ENCODE results near the gene METRNL.

DNA sequence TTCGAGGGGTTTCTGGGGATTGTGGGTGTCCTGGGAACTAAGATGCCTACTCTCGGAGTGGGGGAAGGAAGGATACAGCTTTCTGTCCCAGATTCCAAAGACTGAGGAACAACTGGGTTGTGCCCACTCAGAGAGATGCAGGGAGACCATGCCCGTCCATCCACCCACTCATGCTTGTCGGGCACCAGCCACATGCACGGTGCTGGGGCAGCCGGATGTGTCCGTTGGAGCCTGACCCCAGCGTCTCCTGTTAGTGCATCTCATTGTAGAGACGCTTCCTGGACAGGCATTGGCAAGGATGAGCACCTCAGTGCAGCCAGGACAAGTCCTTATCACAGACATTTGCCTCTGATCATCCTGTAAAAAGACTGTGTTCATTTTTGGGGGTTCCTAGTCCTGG, 58.1 kb downstream of the METRNL start:
- no peak for TF ChIP-seq EZH2 (IDR thresholded peaks at IDR 0.05; ENCODE audit: low read length, unreplicated experiment)
- no peak for TF ChIP-seq CTCF (conservative IDR thresholded peaks at IDR 0.05; ENCODE audit: low read depth, low read length)

All from PC-3 (cell line).